OCI-LY7 (cell line): ENCODE results near the gene WWOX. TPM values are rescaled to one million over a fixed set of nuclear protein-coding genes. Genes with fewer than 3 reads are reported as not detected.

Experiments
- BruUV-seq: library from RNA; stranded (reverse); fragments of 400-500 nt; replicated peaks from 2 replicates; lab custom pipeline; 2021; lab: Mats Ljungman, UMichigan
- CTCF ChIA-PET: fragments of 300-600 bp; sonication (Branson Sonifier 250); formaldehyde crosslinking; loops from one replicate; lab custom pipeline; 2022; ENCODE audit warnings: antibody characterized with exemption; ENCODE audit not compliant: unreplicated experiment; lab: Charles Lee
- POLR2A ChIA-PET: fragments of 300-600 bp; sonication (Branson Sonifier 250); formaldehyde crosslinking; loops from one replicate; lab custom pipeline; 2022; ENCODE audit warnings: antibody characterized with exemption; lab: Charles Lee
- DNase-seq: peaks from one replicate; pipeline ENCODE4 v3.0.0-alpha.2; 2015; ENCODE audit warnings: low spot score
- H2AFZ ChIP-seq: fragments of 200-600 bp; sonication (generic), shearing (Covaris generic); 2 replicates; pipeline ENCODE4 v1.6.1; 2014; ENCODE audit warnings: mild to moderate bottlenecking, antibody characterized with exemption, low read length, moderate library complexity
- H3K27ac ChIP-seq: fragments of 200-600 bp; sonication (generic); 2 replicates; pipeline ENCODE4 v1.5.1; 2014; ENCODE audit warnings: mixed run types, low read depth, mild to moderate bottlenecking, moderate library complexity, low read length, inconsistent platforms; ENCODE audit not compliant: poor library complexity, severe bottlenecking
- H3K36me3 ChIP-seq: fragments of 200-600 bp; sonication (generic); 2 replicates; pipeline ENCODE4 v1.6.1; 2014; ENCODE audit warnings: mild to moderate bottlenecking, antibody characterized with exemption, low read length, moderate library complexity, mixed read lengths; ENCODE audit not compliant: insufficient read depth
- H3K4me1 ChIP-seq: fragments of 200-600 bp; sonication (generic); 2 replicates; pipeline ENCODE4 v1.5.1; 2014; ENCODE audit warnings: mild to moderate bottlenecking, low read length; ENCODE audit not compliant: insufficient read depth, poor library complexity, severe bottlenecking
- H3K4me2 ChIP-seq: fragments of 200-600 bp; sonication (generic); 2 replicates; pipeline ENCODE4 v1.6.1; 2014; ENCODE audit warnings: mild to moderate bottlenecking, low read length
- H3K4me3 ChIP-seq: fragments of 200-600 bp; sonication (generic); 2 replicates; pipeline ENCODE4 v1.5.1; 2014; ENCODE audit warnings: mild to moderate bottlenecking, low read depth, low read length; ENCODE audit not compliant: poor library complexity, severe bottlenecking
- H3K79me2 ChIP-seq: fragments of 200-600 bp; sonication (generic); 2 replicates; pipeline ENCODE4 v1.6.1; 2016; ENCODE audit warnings: low read depth, mild to moderate bottlenecking, low read length, moderate library complexity, mixed read lengths; ENCODE audit not compliant: insufficient read depth
- H3K9me2 ChIP-seq: fragments of 200-600 bp; sonication (generic); 2 replicates; pipeline ENCODE4 v1.6.1; 2016; ENCODE audit warnings: mild to moderate bottlenecking, low read length, mixed read lengths; ENCODE audit not compliant: insufficient read depth
- H3K9me3 ChIP-seq: fragments of 200-600 bp; sonication (generic); 2 replicates; pipeline ENCODE4 v1.6.1; 2014; ENCODE audit warnings: mild to moderate bottlenecking, mixed run types, low read length, mixed read lengths
- H4K20me1 ChIP-seq: fragments of 200-600 bp; sonication (generic); 2 replicates; pipeline ENCODE4 v1.6.1; 2014; ENCODE audit warnings: mild to moderate bottlenecking, antibody characterized with exemption, low read length, moderate library complexity, mixed read lengths; ENCODE audit not compliant: insufficient read depth
- CTCF ChIP-seq: fragments of 200-600 bp; sonication (generic); conservative IDR thresholded peaks from 2 replicates; pipeline ENCODE4 v1.5.1; 2014; ENCODE audit warnings: mild to moderate bottlenecking, antibody characterized with exemption, low read length, moderate library complexity, mixed read lengths
- EZH2phosphoT487 ChIP-seq: fragments of 200-600 bp; sonication (generic); IDR thresholded peaks from 2 replicates; pipeline ENCODE4 v1.6.1; 2018; ENCODE audit warnings: low read depth, borderline replicate concordance, mild to moderate bottlenecking, mixed run types, antibody characterized with exemption, low read length, moderate library complexity, mixed read lengths
- intact Hi-C: fragments of 100-400 bp; cut with micrococcal nuclease; formaldehyde crosslinking; loops from one replicate; pipeline ENCODE4 v1.10.0; 2022; ENCODE audit not compliant: unreplicated experiment
- total RNA-seq, 2 experiments: library from RNA; depleted of rRNA in 1 of 2; stranded (reverse); fragments of >200 nt in 1 of 2; shearing (Covaris generic) in 1 of 2; gene quantifications; 2 replicates each; pipeline ENCODE4 v1.2.3, GENCODE V29; 2014 to 2022

Gene WWOX
- total RNA-seq, 2 experiments from 2014 or later, result 40.2 to 47.6 TPM

- no TSS peak for BruUV-seq
- POLR2A ChIA-PET, result no interaction called here
Measured at GRCh38 chr16:78199325-78200022, 100.0 kb downstream of the WWOX start.

GRCh38 chr16:78200023-78200389, 100.6 kb downstream of the WWOX start:
- CTCF ChIA-PET, result no interaction called here
- no TSS peak for BruUV-seq

More at GRCh38 chr16:78199325-78200022, 100.0 kb downstream of the WWOX start:
- Histone ChIP-seq H2AFZ (no peak overlapping the region), H3K4me1 (peaks cover 24% of the 10 kb centered on the region), H4K20me1 (no peaks in the 10 kb centered on the region), H3K9me3 (no peaks in the 10 kb centered on the region), H3K36me3 (no peaks in the 10 kb centered on the region), H3K79me2 (no peaks in the 10 kb centered on the region), H3K27ac (no peak overlapping the region), H3K4me2 (no peak overlapping the region), H3K9me2 (no peaks in the 10 kb centered on the region), H3K4me3 (no peak overlapping the region)
- CTCF ChIA-PET, result no interaction called here
- DNase-seq, result no peak
- intact Hi-C loops, result no loop called here
- TF ChIP-seq CTCF (no peak), EZH2phosphoT487 (no peak)

More at GRCh38 chr16:78200023-78200389, 100.6 kb downstream of the WWOX start:
- Histone ChIP-seq H3K27ac (no peak overlapping the region), H3K4me2 (no peak overlapping the region), H3K4me3 (no peak overlapping the region), H2AFZ (no peak overlapping the region), H3K79me2 (no peaks in the 10 kb centered on the region), H4K20me1 (no peaks in the 10 kb centered on the region), H3K36me3 (no peaks in the 10 kb centered on the region), H3K9me3 (no peaks in the 10 kb centered on the region), H3K9me2 (no peaks in the 10 kb centered on the region), H3K4me1 (peaks cover 20% of the 10 kb centered on the region)
- DNase-seq, result no peak
- no peak for TF ChIP-seq EZH2phosphoT487
- no peak for TF ChIP-seq CTCF
- intact Hi-C loops, result no loop called here
- POLR2A ChIA-PET, result no interaction called here
